Measurements from ENCODE around the gene IDUA.

IDUA gene

GRCh38 chr4:1017211-1017610 is 30.4 kb downstream of the IDUA start:
- DNase-seq (ENCODE audit: low read depth): no peak

- no peak for DNase-seq (ENCODE audit: low read depth)
Observed at GRCh38 chr4:1017706-1018105, 30.9 kb downstream of the IDUA start.

GRCh38 chr4:1018147-1019020 is 31.5 kb downstream of the IDUA start:
- DNase-seq (ENCODE audit: low read depth): no peak

GRCh38 chr4:1019320-1019719 is 32.5 kb downstream of the IDUA start:
- no peak for DNase-seq (ENCODE audit: low read depth)

- no peak for DNase-seq (ENCODE audit: low read depth)
Observed at GRCh38 chr4:1019729-1020470, 33.1 kb downstream of the IDUA start.

GRCh38 chr4:1021386-1022050 is 34.7 kb downstream of the IDUA start:
- no peak for DNase-seq (ENCODE audit: low read depth)

GRCh38 chr4:1022051-1022738 is 35.4 kb downstream of the IDUA start:
- no peak for DNase-seq (ENCODE audit: low read depth)

- no peak for DNase-seq (ENCODE audit: low read depth)
Observed at GRCh38 chr4:1022739-1023066, 35.9 kb downstream of the IDUA start.

GRCh38 chr4:1023075-1023640 is 36.3 kb downstream of the IDUA start:
- no peak for DNase-seq (ENCODE audit: low read depth)

GRCh38 chr4:1023895-1024740 is 37.3 kb downstream of the IDUA start:
- no peak for DNase-seq (ENCODE audit: low read depth)

- no peak for DNase-seq (ENCODE audit: low read depth)
Observed at GRCh38 chr4:1024882-1025545, 38.2 kb downstream of the IDUA start.

GRCh38 chr4:1026115-1026514 is 39.3 kb downstream of the IDUA start:
- DNase-seq (ENCODE audit: low read depth): no peak

GRCh38 chr4:1027219-1027914 is 40.5 kb downstream of the IDUA start:
- DNase-seq (ENCODE audit: low read depth): no peak

- DNase-seq (ENCODE audit: low read depth): no peak
Observed at GRCh38 chr4:1027915-1028238, 41.0 kb downstream of the IDUA start.

GRCh38 chr4:1028574-1029220 is 41.9 kb downstream of the IDUA start:
- no peak for DNase-seq (ENCODE audit: low read depth)

- no peak for DNase-seq (ENCODE audit: low read depth)
Observed at GRCh38 chr4:1029529-1029928, 42.7 kb downstream of the IDUA start.

- DNase-seq (ENCODE audit: low read depth): no peak
Observed at GRCh38 chr4:1030031-1030430, 43.2 kb downstream of the IDUA start.

- DNase-seq (ENCODE audit: low read depth): no peak
Observed at GRCh38 chr4:1030559-1030958, 43.7 kb downstream of the IDUA start.

GRCh38 chr4:1031346-1031745 is 44.5 kb downstream of the IDUA start:
- no peak for DNase-seq (ENCODE audit: low read depth)
